ES-I3 (cell line): ENCODE data around the gene CLCA2.
A peak's percentile ranks its signal among the peaks of the same experiment; 100 is the strongest.
"Not testable (repeated sequence)": the region's sequence is repeated elsewhere in the genome, so short reads cannot be mapped to it uniquely, and the experiment has no call there.

ENCODE experiments used
- H3K36me3 ChIP-seq: 2 replicates; pipeline ENCODE4 v1.6.1; 2013; ENCODE audit warnings: mild to moderate bottlenecking, low read length, control low read depth, moderate library complexity; ENCODE audit not compliant: insufficient read depth
- H3K4me1 ChIP-seq: 2 replicates; pipeline ENCODE4 v1.6.1; 2013; ENCODE audit warnings: mild to moderate bottlenecking, control low read depth, low read length; ENCODE audit not compliant: insufficient read depth
- H3K9ac ChIP-seq: 2 replicates; pipeline ENCODE4 v1.6.1; 2013; ENCODE audit warnings: low read depth, mild to moderate bottlenecking, low read length, moderate library complexity
- H3K9me3 ChIP-seq: 2 replicates; pipeline ENCODE4 v1.6.1; 2013; ENCODE audit warnings: mild to moderate bottlenecking, low read length, moderate library complexity; ENCODE audit not compliant: control insufficient read depth, insufficient read depth

The CLCA2 gene

DNA sequence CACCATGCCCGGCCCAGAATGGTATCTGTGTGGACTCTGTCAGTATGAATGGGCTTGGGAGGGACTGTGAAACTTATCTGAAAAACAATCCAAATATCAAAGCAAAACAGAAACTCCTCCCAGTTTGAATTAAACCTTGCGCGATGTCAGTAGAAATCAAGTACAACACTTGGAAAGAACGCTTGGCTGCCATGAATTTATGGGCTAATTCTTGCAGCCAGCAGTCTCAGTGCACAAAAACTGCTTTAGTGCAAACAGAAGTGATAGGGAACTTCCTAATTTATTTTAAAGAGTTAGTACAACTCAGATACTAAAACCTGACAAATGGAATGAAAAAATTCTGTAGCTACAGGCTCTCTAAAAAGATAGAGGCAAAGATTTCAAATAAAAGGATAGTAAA lies 53.3 kb downstream of the CLCA2 start:
- no peaks in the 10 kb centered on the region for H3K4me1 ChIP-seq
- no peak overlapping the region for H3K9ac ChIP-seq
- H3K9me3 ChIP-seq: no peaks in the 10 kb centered on the region
- H3K36me3 ChIP-seq: no peaks in the 10 kb centered on the region

DNA sequence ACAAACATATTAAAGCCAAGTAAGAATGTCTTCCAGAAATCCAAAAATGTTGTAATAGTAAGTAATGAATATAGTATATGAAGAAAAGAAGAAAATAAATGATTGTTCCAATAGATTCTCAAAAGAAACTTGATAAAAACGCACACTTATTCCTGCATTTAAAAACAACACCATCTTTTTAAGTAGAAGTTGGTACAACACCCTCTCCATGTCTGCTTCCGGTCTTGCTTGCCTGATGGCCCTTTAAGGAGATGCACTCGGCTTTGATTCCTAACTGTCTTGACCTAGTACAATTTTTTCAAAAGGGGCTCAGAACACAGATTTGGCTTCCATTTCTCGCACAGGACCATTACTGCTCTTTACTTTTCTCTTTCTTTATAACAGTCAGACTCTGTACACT lies 53.7 kb downstream of the CLCA2 start:
- Histone ChIP-seq H3K9ac (no peak overlapping the region), H3K4me1 (no peaks in the 10 kb centered on the region), H3K9me3 (no peaks in the 10 kb centered on the region), H3K36me3 (no peaks in the 10 kb centered on the region)

DNA sequence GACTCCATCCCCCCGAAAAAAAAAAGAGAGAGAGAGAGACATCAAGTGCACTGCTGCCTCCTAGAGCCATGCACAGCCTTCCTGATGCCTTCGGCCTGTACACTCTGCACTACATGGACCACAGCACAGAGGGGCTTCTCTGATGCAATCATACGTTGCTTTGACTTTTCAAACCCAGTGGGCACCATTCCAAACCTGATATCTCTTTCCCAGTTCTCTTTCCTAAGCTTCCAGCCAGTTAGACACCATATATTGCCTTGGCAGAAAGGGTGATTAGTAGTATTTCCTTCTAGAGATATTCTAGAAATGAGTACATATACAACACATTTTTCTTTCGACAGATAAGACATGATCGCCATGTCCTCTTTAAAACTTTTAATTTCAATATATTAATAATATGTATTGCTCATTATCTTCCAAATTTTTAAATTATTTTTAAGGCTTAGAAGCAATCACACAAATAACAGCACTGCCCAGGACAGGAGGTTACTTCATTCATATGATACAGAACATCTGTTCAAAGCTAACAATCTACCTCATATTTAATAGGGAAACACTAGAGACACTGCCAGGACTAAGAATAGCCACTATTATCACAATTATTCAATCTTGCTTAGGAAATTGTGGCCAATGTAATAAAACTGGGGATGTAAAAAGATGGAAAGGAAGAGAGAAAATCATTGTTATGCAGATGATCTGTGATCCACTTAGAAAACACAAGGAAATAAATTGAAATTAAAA lies 54.6 kb downstream of the CLCA2 start:
- no peak overlapping the region for H3K9ac ChIP-seq
- no peaks in the 10 kb centered on the region for H3K9me3 ChIP-seq
- no peaks in the 10 kb centered on the region for H3K36me3 ChIP-seq
- no peaks in the 10 kb centered on the region for H3K4me1 ChIP-seq

DNA sequence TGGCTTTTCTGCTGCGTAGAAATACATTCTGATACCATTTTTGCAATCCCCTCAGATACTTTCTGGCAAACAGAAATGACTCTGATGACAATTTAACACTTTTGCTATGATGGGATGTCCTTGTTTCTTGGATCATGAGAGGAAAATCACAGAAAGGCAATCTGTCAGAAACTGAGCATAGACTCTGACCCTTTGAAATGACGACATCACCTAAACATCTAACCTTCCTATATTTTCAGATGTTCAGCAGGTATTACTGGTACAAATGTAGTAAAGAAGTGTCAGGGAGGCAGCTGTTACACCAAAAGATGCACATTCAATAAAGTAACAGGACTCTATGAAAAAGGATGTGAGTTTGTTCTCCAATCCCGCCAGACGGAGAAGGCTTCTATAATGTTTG lies 58.0 kb downstream of the CLCA2 start:
- Histone ChIP-seq H3K36me3 (no peaks in the 10 kb centered on the region), H3K9ac (no peak overlapping the region)

DNA sequence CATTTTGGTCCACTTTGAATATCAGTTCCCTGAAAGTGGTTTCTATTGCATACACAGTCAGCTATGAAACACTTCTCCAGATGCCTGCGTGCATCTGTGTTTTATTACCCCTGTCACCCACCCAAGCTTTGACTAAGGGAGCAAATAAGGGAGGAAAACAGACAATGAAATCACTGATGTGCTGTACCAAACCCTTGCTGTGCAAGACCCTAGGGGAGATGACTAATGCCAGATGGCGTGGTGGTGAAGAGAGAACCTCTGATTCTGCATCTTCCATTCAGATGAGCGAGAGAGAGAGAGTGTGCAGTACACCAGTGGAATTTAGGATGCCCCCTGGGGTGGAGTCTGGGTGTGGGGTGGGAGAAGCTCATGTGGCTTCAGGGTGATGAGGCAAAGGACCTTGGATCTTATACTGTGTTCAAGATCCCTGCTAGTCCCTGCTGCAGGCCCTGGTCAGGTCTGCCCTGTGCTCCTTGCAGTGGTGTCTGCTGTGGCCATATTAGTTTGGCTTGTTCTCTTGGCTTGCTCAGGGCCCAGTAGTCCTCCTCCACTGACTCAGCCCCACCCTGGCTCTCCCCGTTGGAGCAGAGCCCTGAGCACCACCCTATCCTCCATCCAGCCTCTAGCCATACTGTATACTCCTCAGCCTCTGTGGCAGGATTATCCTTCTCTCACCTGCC lies 63.3 kb downstream of the CLCA2 start:
- no peaks in the 10 kb centered on the region for H3K9me3 ChIP-seq
- no peaks in the 10 kb centered on the region for H3K36me3 ChIP-seq
- H3K4me1 ChIP-seq: no peaks in the 10 kb centered on the region
- no peak overlapping the region for H3K9ac ChIP-seq

More for the DNA sequence above, 58.0 kb downstream of the CLCA2 start:
- H3K9me3 ChIP-seq: no peaks in the 10 kb centered on the region
- H3K4me1 ChIP-seq: no peaks in the 10 kb centered on the region

DNA sequence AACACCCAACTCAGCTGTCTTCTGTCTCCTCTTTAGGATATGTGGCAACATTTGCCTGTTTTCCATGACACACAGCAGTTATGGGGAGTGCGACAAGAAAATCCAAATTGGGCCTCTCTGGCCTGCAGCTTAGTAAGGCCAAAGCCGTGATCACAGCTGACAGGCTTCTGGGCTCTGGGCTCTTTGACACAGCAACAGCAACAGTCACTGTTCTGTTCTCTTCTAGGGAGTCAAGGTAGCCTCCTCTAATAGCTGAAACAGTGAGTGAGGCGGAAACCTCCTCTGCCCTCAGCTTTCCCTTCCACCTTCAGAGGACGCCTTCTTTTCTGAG lies 63.8 kb downstream of the CLCA2 start:
- H3K9me3 ChIP-seq: no peaks in the 10 kb centered on the region
- H3K4me1 ChIP-seq: no peaks in the 10 kb centered on the region
- H3K9ac ChIP-seq: no peak overlapping the region
- no peaks in the 10 kb centered on the region for H3K36me3 ChIP-seq

DNA sequence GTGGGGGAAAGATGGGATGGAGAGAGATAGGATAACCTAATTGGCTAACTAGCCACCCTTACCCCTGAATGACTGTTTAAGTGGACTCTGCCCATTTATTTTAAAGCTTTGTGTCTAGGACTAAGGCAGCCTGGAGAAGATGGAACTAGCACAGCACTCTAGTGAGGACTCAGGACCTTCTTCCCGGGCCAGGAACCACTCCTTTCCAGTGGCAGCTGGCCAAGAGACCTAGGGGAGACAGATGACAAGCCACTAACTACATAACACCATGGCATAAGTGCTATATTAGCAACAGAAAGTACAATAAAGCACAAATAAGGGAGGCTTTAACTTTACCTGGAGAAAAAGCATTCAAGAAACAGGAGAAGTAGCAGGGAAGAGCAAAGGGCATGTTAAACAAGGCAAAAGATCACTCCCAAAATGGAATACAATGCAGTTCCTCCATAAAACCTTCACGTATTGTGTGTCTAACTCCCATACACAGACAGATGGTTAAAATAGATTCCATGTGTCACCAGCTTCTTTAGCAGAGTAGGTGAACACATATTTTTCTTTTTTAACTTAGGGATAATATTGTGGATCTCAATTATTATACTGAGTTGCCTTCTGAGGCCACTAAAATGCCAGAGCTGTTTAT lies 65.4 kb downstream of the CLCA2 start:
- H3K9ac ChIP-seq: no peak overlapping the region
- H3K9me3 ChIP-seq: no peaks in the 10 kb centered on the region
- H3K4me1 ChIP-seq: no peaks in the 10 kb centered on the region
- no peaks in the 10 kb centered on the region for H3K36me3 ChIP-seq

DNA sequence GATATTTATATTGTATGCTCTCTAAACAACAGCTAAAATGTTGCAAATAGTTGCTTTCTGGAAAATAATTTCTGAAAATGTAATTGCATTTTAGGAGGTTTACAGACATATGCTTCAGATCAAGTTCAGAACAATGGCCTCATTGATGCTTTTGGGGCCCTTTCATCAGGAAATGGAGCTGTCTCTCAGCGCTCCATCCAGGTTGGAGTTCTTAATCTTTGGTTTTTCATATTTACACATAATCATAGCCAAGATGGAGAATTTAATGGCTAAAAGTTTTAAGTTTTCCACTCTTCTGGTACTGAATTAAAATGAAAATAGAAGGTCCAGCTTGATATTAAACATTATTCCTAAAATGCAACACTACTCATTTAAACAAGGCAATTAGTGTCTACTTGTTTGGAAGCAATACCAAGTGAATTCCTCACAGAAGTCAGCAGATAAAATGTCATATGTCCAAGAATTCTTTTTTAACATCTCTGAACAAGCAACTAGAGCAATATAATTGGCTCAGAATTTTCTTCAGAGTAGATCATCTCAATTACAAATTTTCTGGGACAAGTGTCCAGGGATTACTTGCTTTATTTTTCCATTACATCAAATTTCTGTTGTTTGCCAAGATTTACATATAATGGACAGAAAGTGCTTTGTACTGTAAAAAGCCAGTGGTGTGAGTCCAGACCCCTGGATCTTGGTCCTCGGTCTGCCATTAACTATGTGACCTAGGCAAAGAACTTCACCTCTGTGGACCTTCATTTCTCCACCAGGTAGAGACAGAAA lies 67.4 kb downstream of the CLCA2 start:
- Histone ChIP-seq H3K9ac (no peak overlapping the region), H3K36me3 (no peaks in the 10 kb centered on the region), H3K9me3 (no peaks in the 10 kb centered on the region), H3K4me1 (no peaks in the 10 kb centered on the region)

DNA sequence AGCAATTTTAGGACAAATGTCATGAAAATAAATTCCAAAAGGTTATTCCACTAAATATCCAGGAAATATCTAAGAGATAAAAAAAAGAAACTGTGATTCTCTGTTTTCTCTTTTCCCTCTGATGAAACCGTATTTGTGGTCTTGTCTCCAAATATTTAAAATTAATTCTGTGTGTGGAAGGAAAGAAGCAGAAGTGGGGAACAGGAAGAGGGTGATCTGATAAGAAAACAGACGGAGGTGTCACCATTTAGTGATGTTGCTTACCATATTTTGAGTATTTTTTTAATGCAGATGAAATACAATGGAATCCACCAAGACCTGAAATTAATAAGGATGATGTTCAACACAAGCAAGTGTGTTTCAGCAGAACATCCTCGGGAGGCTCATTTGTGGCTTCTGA lies 74.3 kb downstream of the CLCA2 start:
- Histone ChIP-seq H3K9me3 (no peaks in the 10 kb centered on the region), H3K9ac (no peak overlapping the region), H3K4me1 (no peaks in the 10 kb centered on the region; the same call in 1 of the 2 replicates), H3K36me3 (no peaks in the 10 kb centered on the region)

DNA sequence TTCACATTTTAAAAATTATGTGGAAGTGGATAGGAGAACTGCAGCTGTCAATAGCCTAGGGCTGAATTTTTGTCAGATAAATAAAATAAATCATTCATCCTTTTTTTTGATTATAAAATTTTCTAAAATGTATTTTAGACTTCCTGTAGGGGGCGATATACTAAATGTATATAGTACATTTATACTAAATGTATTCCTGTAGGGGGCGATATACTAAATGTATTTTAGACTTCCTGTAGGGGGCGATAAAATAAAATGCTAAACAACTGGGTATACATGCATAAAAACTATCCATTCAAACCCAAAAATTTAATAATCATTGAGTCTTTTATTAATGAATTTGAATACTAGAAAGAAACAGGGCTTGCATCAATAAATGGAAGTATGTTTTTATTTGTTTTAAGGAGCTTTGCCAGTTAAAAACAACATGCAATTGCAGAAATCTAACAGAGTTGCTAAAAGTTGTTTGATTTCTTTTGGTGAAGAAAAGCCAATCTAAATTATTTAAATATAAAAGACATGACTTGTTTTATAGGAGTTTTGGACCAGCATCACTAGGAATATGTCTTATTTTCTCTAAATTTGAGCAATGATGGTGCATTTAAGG lies 76.1 kb downstream of the CLCA2 start:
- Histone ChIP-seq H3K9ac (no peak overlapping the region), H3K4me1 (peaks cover 11% of the 10 kb centered on the region), H3K36me3 (no peaks in the 10 kb centered on the region), H3K9me3 (no peaks in the 10 kb centered on the region)

DNA sequence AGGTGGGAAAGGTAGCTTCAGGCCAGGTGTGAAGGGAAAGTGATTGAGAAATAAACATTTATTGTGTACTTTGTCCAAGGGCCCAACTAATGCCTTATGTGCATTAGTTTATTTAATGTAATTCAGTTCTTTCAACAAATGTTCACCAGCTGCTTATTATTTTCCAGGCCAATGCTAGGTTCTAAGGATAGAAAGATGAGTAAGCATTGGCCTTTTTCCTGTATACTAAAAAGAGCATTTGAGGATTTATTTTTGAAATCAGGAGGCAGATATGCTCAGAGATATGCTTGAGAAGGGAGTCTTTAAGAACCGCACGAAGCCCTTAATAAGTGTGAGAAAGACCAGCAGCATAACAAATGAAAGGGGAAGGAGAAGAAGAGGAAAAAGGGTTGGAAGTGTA lies 76.7 kb downstream of the CLCA2 start:
- Histone ChIP-seq H3K9me3 (no peaks in the 10 kb centered on the region), H3K36me3 (no peaks in the 10 kb centered on the region), H3K4me1 (peaks cover 15% of the 10 kb centered on the region), H3K9ac (no peak overlapping the region)

DNA sequence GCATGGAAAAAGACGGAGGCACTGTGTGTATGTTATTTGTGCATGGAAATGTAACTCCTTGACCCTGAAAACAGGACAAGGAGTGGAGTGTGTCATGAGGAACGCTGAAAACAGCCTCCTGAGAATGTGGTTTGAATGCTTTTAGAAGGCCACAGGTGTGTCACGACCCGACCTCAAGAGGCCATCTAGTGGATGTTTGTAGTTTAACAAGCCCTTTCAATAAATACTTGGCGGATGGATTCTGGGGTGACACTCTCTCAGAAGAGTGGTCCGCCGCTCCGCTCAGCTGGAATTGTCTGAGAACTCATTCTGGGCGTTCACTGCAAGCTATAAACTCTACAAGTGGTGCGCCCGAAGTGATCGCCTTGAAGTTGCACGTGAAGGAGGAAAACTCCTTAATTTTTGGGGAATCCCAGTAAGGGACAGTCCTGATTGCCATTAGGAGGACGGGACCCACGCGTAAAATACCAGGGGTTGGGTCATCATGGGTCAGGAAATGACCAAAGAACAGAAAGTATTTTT lies 78.2 kb downstream of the CLCA2 start:
- Histone ChIP-seq H3K4me1 (peaks cover 15% of the 10 kb centered on the region), H3K9ac (peak overlapping the region; percentile 52)
- H3K36me3 ChIP-seq, H3K9me3 ChIP-seq: not testable (repeated sequence)

DNA sequence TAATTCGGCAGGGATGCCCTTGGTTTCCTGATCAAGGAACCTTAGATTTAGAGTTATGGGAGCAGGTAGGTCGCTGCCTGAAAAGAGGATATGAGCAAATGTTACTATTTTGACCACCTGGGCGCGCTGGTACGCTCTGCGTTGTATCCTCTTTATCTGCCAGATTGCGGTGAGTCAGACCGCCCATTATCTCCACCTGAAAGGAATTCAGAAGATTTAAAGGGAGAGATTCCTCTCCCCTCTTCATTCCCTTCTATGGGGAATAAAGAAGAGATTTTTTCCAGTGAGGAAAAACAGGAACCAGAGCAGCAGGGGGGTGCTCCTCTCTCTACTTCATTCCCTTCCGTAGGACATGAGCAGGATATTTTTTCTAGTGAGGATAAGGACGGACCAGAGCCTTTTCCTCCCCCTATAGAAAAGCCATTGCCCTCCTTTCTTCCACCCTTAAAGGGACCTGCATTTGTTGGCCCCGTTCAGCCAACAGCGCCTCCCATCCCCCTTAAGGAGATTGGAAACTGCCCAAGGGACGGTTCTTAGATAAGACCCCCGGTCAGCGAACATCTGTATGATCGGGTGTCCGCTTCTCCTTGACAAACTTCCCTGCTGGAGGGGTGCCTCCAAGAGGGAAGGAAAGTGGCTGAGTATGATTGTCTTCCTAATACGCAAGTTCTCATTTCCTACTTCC lies 78.9 kb downstream of the CLCA2 start:
- peak overlapping the region; percentile 52 for H3K9ac ChIP-seq
- H3K4me1 ChIP-seq: peaks cover 20% of the 10 kb centered on the region
- no peaks in the 10 kb centered on the region for H3K9me3 ChIP-seq
- no peaks in the 10 kb centered on the region for H3K36me3 ChIP-seq
